SW480 (cell line): Measurements from ENCODE around the gene CDK13.
A peak's percentile ranks its signal among the peaks of the same experiment; 100 is the strongest.
"Not testable (repeated sequence)": the region's sequence is repeated elsewhere in the genome, so short reads cannot be mapped to it uniquely, and the experiment has no call there.

Source experiments
- DNase-seq: peaks from one replicate; pipeline ENCODE4 v3.0.0-alpha.2; 2016; ENCODE audit warnings: low spot score

Gene CDK13

GRCh38 chr7:40098810-40099209, 148.8 kb downstream of the CDK13 start:
- DNase-seq: no peak

GRCh38 chr7:40099837-40100236, 149.8 kb downstream of the CDK13 start:
- DNase-seq: no peak

DNA sequence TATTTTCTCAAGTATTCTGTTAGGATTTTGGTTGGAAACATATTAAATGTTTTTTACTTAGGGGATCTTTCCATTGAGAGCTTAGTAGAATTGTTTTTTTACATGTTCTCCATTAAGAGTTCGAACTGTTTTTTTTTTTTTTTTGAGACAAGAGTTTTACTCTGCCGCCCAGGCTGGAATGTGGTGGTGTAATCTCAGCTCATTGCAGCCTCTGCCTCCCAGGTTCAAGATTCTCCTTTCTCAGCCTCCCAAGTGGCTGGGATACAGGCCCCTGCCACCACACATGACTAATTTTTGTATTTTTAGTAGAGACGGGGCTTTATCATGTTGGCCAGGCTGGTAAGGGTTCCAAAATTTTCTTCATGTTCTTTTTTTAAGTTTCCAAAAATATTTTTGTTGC, 151.1 kb downstream of the CDK13 start:
- no peak for DNase-seq

- DNase-seq: no peak
These were observed 152.8 kb downstream of the CDK13 start for GRCh38 chr7:40102897-40103296.

GRCh38 chr7:40105879-40106473, 155.9 kb downstream of the CDK13 start:
- DNase-seq: no peak

- DNase-seq: no peak
These were observed 165.9 kb downstream of the CDK13 start for GRCh38 chr7:40115936-40116335.

DNA sequence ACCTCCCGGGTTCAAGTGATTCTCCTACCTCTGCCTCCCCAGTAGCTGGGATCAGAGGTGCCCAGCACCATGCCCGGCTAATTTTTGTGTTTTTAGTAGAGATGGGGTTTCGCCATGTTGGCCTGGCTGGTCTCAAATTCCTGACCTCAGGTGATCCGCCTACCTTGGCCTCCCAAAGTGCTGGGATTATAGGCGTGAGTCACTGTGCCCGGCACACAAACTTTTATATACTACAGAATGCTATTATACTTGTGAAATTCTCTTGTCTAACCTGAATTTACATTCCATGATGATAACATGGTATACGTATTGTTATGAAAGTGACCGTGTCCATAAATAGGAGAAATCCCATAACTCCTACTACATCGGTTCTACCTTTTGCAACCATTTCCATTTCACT, 167.1 kb downstream of the CDK13 start:
- not testable (repeated sequence) for DNase-seq

DNA sequence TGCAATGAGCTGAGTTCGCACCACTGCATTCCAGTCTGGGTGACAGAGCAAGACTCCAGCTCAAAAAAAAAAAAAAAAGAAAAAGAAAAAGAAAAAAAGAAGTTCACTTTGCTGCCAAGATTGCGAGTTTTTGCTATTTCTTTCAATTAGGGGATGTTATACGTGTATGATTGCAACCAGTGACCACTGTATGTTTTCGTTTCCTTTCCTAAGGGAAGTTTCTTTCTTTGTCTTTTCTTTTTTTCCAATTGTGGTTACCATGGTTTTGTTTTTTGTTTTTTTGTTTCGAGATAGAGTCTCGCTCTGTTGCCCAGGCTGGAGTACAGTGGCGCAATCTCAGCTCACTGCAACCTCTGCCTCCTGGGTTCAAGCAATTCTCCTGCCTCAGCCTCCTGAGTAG, 168.1 kb downstream of the CDK13 start:
- DNase-seq: not testable (repeated sequence)

DNA sequence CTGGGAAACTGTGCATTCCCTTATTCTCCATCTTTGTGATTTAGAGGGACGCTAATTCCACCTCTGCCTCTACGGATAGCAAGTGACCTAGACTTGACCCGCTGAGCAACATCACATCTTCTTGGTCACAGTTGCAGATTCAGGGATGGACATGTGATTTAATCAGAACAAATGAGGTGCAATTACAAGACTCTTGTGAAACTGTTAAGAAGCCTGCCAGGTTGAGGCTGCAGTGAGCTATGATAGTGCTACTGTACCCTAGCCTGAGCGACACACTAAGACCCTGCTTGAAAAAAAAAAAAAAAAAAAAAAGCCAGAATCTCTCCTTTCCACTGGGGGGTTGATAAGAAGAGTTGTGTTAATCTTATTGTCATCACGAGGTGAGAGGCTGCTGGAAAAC, 170.0 kb downstream of the CDK13 start:
- no peak for DNase-seq

- not testable (repeated sequence) for DNase-seq
These were observed 172.3 kb downstream of the CDK13 start for GRCh38 chr7:40122100-40122939.

DNA sequence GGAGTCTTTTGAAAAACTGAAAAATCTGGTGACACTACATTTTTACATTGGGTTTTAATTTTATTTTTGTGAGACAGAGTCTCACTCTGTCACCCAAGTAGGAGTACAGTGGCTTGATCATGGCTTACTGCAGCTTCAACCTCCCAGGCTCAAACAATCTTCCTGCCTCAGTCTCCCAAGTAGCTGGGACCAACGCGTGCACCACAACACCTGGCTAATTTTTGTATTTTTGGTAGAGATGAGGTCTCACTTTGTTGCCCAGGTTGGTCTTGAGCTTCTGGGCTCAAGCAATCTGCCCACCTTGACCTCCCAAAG, 172.8 kb downstream of the CDK13 start:
- no peak for DNase-seq

- DNase-seq: no peak
These were observed 183.7 kb downstream of the CDK13 start for GRCh38 chr7:40133561-40134427.

DNA sequence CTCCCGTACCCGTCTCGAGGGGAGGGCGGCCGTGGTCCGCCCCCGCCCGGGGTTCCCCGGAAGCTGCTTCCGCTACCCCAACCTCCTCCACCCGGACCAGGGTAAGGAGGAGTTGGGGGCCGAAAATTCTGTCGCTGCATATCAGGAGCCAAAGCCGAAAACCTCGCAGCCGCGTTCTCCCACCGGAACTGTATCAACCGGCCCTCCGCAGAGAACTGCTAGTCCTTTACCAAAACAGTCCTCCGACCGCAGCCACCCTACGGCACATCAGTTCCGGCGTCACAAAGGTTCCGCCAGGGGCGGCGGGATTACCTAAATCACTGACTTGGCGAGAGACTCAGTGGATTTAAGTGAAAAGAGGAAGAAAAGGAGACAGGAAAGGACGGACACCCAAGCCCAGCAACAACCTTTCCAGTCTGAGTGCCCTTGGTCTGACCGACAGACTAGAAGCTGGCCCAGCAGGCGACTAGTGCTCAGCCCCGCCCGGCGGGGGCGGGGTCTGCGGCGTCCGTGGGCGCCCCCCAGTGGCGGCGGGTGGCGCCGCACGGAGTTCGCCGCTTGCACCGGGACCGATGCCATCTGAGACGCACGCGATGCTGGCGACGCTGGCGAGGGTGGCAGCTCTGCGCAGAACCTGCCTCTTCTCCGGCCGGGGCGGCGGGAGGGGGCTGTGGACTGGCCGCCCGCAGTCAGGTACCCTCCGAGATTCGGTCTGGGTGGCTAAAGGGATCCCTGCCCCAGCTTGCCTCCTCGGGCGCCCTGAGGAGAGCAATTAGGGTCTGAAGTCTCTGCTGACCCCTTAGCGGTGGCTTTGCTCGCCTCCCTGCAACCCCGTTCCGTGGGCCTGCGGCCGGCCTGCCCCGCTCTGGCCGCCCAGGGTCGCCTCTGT, 184.6 kb downstream of the CDK13 start, which contains the start of the genes MPLKIP and SUGCT:
Gene MPLKIP (minus strand): TSS at position 195 of the 889 bp plus-strand sequence. CDS start 55 bp downstream, at position 140.
Gene SUGCT (plus strand): TSS at position 578 of the 889 bp plus-strand sequence.
- DNase-seq: peak; percentile 88

GRCh38 chr7:40135317-40135610, 185.2 kb downstream of the CDK13 start:
- no peak for DNase-seq

GRCh38 chr7:40137563-40137962, 187.5 kb downstream of the CDK13 start:
- no peak for DNase-seq

DNA sequence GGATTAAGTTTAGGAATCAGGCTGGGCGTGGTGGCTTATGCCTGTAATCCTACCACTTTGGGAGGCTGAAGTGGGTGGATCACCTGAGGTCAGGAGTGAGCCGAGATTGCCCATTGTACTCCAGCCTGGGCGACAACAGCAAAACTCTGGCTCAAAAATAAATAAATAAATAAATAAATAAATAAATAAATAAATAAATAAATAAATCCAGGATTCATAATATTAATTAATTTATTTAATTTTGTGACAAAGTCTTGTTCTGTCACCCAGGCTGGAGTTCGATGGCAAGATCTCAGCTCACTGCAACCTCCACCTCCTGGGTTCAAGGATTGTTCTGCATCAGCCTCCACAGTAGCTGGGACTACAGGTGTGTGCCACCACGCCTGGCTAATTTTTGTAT, 188.9 kb downstream of the CDK13 start:
- DNase-seq: no peak

GRCh38 chr7:40139891-40140290, 189.8 kb downstream of the CDK13 start:
- DNase-seq: not testable (repeated sequence)

- peak; percentile 44 for DNase-seq
These were observed 191.9 kb downstream of the CDK13 start for GRCh38 chr7:40141916-40142315.

DNA sequence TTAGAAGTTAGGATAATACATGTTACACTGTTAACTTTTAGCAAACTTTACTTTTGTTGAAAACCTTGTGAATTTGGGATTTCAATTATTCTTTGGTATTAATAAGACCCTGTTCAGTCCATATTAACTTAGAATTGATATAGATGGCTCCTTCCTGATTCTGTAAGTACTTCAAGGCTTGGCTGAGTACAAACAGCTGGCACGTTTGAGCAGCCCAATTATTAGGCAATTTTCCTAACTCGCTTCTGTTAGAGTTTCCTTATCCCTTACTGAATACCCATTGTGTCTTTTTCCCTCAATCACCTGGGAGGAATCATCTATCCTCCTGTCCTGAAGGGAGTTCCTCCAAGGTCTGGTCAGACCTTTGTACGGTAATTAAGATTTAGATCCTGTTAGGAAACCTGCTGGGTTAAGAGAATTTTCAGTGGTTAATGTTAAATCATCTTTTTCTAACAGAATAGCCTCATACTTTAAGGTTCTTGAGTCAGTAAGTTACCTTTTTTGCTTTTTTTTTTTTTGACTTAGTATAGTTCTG, 195.6 kb downstream of the CDK13 start:
- not testable (repeated sequence) for DNase-seq

DNA sequence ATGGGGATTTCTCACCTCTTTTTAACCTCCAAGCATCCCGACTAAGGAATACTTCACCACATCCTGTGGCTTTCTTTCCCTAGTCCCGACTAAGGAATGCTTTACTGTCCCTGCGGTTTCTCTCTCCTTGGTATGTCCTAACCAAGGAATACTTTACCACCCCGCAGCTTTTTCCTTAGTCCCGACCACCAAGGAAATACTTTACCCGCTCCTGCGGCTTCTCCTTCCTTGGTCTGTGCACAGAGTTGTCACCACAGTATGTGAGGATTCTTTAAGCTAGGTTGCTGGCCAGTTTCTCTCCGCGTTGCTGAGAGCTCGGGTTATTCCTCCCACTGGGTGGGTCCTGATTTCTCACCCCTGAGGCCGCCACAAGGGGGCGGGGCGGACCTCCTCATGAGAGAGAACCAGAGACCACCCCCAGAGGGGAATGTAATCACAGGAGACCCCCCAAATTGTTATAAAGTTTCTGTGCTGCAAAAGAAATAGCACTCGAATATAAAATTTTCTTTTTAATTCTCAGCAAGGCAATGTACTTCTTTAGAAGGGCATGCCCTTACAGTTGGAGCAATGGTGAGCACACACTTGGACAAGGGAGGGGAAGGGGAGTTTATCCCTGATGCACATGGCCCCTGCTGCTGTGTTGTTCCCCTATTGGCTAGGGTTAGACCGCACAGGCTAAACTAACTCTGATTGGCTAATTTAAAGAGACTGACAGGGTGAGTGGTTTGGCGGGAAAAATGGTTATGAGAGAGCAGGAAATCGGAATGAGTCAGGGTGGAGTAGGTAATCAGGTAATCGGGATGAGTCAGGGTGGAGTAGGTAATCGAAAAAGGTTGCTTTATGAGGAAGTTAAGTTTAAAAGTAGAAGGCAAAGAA, 197.6 kb downstream of the CDK13 start:
- no peak for DNase-seq

GRCh38 chr7:40148247-40148580, 198.2 kb downstream of the CDK13 start:
- not testable (repeated sequence) for DNase-seq
